ENCODE data around the gene ABHD14A.
"Not testable (repeated sequence)": the region's sequence is repeated elsewhere in the genome, so short reads cannot be mapped to it uniquely, and the experiment has no call there.

The ABHD14A gene

DNA sequence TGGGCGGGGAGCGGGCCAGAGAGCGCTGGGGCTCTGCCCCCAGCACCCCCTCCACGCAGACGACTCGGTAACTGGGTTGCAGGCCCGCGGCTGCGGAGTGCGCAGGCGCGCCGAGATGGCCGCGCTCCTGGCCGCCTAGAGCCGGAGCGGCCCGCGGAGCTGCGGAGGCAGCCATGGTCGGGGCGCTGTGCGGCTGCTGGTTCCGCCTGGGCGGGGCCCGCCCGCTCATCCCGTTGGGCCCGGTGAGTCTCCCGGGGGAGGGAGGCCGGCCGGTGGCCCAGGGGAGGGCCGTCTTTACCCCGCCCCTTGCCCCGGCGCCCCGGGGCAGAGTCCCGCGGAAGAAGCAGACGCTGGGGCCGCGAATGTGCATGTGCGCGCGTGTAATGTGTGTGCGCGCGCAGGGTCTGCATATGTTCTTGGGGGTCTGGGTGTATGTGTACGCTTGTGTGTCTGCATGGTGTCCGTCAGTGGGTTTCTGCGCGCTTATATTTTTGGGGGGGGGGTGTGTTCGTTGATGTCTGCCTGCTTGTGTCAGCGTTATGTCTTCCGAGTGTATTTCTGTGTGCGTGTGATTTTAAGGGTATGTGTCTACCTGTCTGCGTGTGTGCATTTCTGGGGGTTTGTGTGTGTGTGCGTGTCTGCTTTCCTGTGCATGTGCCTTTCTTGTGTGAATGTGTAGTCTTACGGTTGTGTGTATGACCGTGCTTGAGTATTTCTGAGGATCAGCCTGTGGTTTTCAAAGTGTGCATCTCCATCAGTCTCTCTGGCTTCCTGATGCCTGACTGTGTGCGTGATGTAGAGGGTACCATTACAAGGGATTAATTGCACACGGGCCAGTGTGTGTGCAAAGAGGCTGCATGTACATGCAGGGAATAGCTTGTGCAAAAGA, at the start of gene ABHD14A:
Gene ABHD14A (plus strand): TSS at position 102 of the 889 bp plus-strand sequence. CDS start 72 bp downstream, at position 174.
- DNase-seq = no peak

DNA sequence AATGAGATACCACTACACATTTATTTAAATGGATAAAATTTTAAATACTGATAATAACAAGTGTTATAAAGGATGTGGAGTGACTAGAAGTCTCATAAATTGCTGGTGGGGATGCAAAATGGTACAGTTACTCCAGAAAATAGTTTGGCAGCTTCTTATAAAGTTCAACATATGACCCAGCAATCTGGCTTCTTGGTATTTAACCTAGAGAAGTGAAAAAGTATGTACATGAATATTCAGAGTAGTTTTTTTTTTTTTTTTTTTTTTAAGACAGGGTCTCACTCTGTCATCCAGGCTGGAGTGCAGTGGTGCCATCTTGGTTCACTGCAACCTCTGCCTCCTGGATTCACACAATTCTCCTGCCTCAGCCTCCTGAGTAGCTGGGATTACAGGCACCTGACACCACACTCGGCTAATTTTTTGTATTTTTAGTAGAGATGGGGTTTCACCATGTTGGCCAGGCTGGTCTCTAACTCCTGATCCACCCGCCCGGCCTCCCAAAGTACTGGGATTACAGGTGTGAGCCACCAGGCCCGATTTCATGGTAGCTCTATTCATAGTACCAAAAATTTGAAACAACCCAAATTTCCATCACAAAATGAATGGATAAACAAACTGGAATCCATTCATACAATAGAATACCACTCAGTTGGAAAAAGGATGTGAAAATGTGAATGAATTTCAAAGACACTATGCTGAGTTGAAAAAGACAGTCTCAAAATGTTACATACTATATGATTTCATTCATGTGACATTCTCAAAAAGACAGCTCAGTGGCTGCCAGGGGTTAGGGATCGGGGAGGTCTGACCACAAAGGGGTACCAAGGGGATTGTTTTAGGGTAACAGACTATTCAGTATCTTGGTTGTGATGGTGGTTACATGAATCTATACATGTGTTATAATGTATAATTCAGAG, 47.5 kb upstream of the ABHD14A start:
- no peak for DNase-seq

DNA sequence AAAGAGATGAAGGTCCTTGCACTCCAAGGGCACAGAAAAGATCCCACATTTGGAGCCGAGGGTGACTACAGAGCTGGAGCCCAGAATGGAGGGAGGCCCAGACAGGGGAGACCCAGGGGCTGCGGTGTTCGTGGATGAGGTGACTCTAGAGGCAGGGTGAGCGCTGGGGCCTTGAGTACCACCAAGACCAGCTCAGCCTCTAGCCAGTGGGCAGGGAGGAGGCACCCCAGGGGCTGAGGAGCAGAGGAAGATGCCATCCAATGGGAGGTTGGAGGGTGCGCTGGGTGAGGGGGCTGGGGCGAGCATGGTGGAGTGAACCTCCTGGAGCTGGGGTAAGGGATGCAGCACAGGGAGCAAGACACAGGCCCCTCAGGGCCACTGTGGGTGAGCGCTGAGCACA, 46.4 kb upstream of the ABHD14A start:
- DNase-seq = no peak

DNA sequence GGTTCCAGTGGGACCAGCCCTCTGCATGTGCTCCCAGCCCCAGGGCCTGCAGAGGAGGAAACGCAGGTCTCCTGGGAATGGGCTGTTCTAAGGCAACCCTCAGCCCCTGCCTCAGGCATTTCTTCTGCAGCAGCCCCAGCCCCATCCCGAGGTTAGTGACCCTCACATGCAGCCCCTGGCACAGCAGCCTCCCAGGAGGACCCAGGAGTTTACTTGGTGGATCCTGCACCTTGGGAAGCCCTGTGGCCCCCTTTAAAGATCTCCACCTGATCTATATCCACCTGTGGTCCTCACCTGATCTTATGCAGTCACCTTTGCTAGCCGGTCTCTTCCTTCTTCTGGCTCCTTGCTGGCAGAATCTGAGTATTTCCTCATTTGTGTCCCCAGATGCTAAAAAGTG, 45.9 kb upstream of the ABHD14A start:
- not testable (repeated sequence) for DNase-seq

DNA sequence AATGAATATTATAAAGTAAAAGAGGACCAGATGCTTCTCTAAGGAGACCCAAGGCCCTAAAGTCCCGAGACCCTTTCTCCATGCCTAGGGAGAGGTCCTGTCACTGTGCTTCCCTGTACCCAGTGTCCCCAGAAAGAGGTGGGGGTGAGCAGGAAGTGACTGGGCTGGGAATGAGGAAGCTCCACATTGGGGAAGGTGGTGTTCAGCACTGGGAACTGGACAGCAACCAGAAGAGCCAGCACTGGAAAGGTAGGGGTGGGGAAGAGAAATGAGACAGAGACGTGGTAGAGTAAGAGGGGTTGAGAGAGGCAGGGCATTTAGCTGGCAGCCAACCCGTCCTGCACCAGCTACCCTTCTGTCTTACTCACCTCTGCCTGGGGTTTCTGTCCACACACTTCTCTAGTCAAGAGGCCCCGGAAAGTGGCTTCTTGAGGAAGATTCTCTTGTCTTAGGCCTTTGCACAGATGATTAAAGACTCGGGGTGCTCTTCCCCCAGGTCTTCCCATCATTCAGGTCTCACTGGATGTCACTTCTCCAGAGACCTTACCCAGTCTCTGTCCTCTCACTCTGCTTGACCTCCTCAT, 45.4 kb upstream of the ABHD14A start:
- DNase-seq = no peak

DNA sequence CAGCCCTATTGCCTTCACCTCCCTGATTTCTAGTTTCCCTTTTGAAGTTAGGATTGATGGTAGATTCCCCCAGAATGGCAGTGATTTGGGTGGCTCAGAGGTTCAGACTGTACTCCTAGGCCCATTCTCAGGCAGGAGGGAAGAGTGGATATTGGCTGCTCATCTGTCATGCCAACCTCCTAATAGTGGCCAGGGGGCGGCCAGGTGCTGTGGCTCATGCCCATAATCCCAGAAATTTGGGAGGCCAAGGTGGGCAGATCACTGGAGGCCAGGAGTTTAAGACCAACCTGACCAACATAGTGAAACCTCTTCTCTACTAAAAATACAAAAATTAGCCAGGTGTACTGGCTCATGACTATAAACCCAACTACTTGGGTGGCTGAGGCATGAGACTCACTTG, 44.4 kb upstream of the ABHD14A start:
- DNase-seq = no peak

DNA sequence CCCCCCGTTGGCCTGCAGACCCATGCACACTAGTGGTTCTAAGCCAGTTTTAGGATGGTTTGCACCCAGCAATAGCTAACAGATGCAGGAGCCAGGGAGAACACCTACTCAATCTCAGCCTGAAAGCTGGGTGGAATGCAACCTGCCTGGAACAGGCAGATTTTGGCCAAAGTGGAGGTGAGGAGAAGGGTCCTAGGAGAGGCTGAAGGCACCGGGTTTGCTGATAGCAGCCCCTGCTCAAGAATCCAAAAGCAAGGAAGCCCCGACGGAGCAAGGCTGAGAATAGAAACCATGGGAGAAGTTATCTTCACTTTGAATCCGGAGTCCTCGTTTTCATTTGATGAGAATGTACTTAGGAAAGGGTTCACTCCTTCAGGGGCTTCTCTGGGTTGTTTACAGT, 43.1 kb upstream of the ABHD14A start:
- no peak for DNase-seq

DNA sequence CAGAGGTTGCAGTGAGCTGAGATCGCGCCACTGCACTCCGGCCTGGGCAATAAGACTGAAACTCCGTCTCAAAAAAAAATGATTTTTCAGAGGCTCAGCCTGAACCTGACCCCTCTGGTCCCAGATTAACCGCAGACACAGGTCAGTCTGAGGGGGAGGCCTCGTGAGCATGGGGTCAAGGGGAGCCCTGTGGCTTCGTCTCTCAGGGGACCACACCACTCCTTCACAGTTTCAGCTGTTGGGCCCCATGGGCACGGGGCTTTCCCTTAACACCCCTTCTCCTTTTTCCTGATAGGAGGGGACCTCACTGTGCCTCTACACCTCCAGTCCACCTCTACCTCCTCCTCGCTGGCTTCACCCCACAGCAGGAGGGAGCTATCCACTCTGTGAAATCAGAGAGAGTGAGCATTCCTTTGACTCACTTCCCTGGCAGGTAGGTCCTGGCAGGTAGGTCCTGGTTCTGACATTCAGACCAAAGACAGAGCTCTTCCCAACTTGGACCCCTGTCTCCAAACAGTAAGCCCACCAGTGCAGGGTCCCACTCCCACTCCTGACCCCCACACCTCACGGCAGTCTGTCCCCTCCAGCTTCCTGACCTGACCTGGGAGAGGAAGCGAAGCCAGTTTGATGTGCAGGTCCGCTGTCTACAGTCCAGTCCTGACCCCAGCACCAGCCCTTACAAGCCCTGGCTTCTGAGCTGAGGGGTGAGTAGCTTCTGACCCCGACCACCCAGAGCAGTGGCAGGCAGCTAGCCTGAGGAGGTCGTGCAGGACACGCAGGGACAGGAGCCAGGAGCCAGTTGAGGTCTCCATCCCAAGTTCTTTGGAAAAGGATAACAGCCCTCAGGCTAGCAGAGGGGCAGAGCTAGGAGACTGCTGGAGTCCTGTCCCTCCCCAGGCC, 42.1 kb upstream of the ABHD14A start:
- no peak for DNase-seq

DNA sequence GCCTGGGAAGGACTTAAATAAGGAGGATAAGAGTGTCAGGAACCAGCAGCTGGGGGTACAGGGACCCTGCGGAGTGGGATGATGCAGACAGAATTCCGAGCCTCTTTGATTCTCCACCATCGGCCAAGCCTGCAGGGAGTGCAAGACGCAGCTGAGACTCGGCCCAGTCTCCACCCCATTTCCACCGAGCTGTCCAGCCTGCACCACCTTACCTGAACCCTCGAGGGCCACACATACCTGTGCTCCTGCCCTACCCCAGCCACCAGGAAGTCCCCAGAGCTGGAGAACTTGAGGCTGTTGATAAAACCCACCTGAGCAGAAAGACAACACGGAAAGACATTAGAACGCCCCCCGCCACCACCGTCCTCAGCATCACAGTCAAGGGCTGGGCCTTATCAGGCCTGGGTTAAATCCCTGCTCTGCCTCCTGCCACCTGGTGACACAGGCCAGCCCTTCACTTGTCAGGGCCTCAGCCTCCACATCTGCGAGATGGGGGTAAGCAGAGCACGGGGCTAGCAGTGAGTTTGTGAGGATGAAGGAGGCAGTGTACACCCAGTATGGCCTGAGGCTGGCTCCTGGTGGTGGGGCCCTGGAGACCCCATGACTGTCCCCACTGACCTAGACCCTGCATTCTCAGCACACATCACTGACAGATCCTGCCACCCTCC, 41.3 kb upstream of the ABHD14A start:
- no peak for DNase-seq

DNA sequence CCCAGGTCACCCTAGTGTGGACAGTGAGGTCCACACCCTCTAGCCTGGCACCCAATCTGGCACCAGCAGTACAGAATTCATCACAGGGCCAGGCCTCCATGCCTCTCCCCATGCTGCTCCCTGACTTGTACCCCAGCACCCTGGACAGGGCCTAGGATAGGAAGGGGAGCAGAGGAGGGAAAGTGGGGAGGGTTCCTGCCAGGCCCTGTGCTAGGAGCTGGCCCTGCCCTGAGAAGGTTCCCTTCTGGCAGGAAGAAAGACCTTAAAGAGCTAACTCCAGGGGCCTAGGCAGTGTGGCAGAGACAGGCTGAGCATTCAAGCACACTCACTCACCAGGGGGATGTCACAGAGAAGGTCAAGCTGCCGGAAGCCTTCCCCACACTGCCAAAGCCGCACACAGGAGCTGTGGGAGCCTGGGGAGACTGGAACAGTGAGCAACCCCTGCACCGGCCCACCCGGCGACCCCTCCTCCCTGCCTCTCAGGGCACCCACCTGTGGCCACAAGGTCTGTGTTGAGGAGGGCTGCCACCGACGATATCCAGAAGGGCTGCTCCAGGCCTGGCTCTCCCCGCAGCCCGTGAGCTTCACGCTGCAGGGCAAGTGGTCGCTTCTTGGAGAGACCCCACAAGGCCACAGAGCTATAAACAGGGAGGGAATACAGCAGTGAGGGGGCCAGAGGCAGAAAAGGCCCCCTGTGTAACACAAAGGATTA, 40.6 kb upstream of the ABHD14A start:
- DNase-seq = no peak

DNA sequence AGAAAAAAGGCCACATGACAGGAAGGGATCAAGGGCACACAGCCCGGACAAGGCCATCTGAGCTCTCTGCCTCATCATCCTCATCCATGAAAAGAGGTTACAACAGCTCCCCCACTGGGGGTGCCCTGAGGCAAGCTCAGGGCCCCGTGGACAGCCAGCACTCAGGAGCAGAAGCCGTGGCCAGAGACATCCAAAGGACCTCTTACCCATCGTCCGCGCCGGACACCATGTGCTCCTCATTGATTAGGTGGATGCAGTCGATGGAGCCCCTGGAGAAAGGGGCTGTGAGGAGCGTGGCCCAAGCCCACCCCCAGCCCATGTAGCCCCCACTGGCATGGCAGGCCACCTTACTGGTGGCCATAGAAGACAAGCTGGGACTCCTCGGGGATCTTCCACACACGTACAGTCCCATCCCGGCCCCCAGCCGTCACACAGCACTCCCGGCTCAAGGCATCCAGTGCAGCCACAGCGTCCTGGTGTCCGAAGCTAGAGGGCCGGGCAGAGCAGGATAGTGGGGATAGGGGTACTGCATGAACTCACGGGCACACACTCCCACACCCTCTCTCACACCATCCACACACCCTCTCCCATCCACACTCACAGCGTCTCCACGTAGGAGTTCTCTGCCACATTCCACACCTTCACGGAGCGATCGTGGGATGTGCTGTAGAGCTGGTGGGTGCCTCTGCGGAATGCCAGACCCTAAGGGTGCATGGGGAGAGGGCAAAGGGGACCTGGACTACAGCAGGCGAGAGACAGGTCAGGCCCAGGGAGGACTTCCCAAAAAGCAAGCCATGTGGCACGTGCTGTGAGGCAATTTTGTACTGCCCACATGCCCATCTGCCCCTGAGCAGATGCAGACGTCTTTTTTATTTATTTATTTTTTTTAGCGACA, 39.6 kb upstream of the ABHD14A start:
- DNase-seq = no peak

DNA sequence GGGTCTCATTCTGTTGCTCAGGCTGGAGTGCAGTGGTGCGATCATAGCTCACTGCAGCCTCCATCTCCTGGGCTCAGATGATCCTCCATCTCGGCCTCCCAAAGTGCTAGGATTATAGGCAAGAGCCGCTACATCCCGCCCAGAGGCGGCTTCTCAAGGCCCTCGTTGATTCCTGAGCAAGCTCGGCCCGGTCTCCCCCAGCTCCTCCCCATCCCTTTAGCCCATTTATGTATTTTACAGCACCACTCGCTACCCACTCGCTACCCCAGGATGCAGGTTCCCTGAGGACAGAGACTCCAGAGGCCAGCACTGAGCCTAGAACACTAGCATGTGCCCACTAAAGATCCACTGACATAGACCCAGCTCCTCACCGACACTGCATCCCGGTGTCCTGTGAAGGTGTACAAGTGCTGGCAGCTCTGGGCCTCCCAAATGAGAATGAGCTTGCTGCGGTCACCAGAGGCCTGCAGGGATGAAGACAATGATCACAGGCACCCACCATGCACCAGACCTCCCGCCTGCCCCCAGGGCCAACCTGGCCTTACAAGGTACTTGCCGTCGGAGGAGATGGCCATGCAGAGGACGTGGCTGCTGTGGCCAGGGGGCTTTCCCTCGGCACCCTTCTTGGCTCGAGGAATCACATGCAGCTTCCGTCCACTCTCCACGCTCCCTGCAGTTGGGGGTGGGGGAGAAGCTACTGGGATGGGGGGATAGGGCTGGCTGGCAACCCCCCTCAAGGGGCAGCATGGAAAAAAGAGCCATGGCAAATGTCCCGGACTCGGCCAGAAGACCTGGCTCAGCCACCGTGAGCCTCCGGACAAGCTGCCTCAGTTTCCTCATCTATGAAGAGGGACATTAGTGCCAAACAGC, 38.7 kb upstream of the ABHD14A start:
- DNase-seq = no peak

DNA sequence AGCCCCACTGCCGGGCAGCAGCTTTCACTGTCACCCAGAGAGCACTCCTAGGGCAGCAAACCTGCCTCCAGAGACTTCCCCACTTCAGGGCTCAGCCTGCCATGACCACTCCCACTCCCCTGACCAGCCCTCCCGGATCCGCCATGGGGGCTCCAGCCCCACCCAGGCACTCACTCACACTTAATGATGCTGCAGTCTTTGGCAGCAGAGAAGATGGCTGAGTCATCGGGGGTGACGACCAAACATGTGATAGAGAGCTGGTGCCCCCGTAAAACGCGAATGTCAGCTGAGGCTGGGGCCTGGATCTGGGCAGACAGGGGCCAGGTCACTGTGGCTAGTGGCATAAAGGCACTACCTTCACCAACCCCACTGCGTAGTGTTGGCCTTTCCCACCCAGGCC, 37.9 kb upstream of the ABHD14A start:
- DNase-seq = no peak

DNA sequence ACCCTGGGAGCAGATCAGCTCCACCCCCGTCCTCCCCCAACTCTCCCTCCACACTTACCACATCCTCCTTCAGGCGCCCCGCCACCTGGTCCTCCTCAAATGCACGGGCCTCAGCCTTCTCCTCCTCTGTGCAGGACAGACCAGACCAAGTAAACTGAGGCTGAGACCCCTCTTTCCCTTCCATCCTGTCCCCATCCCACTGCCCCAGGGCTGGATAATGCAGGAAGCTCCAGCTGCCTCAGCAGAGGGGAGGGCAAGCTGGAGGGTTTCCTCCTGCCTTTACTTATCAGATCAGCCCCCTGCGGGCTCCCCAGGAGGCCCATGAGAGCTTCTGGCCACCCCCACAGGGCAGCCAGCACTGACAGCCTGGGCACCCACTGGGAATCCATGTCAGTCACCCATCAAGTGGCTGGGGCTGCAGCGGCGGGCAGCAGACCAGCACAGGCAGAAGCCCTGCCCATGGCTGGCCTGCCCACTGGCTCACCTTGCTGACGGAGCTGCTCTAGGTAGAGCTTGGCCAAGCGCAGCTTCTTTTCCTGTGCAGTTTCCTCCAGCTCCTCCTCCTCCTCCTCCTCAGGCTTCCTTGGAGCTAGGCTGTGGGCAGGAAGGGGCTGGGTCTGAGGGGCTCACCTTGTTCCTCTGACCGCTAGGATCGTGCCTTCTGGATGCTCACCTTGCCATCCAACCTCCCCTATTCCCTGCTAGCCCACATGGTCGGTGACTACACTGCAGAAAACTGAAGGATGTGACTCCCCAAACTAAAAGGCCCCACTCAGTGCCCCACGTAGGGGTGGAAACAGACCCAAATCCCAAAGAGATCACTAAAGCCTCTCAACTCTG, 37.0 kb upstream of the ABHD14A start:
- no peak for DNase-seq

DNA sequence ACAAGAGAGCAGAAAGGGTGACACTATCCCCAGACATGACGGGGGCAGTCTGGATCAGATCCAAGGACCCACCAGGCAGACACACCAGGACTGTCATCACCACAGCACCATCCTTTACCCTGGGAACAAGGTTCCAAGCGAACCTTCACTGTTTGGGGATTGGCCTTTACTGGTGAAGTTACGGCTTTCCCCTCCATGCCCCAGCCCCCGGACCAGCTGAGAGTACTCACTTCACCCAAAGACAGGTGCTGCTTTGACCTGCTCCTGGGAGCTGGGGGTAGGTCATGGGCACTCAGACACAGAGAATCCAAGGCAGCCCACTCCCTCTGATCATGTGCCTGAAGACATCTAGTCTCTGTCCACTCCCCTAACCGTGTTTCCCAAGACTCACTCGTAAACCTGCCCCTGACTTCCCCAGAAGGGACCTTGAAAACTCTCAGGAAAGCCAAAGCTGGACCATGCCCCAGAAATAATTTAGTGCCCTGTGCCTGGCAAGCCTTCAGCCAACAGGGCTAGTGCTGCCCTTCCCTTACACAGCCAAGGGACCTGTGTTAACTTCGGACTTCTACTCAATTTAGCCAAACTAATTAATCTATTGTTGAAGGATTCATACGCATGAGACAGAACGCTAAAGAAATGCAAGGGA, 36.0 kb upstream of the ABHD14A start:
- no peak for DNase-seq

DNA sequence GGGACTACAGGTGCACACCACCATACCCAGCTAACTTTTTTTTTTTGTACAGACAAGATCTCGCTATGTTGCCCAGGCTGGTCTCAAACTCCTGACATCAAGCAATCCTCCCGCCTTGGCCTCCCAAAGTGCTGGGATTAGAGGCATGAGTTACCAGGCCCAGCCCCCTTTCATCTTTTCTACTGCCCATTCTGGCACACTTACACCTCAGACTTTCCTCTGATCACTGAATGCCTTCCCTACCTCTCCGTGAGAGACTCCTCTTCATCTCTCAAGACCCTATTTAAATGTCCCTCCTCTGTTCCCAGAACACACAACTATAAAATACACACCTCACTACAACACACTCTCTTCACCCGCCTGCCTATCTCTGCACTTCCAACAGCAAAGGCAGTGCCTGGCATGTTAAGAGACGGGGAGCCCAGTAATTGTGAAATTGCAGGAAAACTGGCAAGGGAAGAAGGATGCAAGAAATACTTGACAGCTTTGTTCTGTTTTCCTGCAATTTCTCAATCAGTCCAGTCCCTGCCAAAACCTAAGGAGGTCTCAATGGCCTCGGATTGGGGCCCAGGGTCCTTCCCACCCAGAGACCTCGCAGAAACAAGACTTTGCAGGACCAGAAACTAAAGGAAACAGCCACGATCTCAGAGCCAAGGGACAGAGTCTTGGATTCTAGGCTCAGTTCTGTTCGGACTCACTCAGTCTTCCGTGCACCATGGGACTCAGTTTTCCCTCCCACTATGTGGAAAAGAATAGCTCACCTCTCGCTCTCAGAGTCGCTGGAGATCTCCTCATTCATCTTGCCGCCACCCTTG, 34.0 kb upstream of the ABHD14A start:
- DNase-seq = no peak

DNA sequence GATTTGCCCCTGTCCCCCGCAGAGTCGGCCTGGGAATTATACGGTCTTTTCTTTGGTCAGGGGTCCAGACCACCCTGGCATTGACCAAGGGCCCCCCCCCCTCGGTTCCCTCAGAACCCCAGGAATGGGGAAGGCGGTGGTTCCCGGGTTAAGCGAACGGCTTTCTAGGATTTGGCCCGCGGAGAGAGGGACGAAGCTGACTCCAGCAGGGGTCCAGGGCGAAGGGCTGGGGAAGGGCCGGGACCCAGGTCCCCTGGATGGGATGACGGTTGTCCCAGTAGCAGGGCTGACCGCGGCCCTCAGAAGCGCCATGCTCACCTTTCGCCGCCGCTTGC, 33.4 kb upstream of the ABHD14A start:
- no peak for DNase-seq
